Left ventricle myocardium inferior (tissue), 1 donor: ENCODE results near the gene TRMT61A. TPM values are rescaled to one million over a fixed set of nuclear protein-coding genes. Genes with fewer than 3 reads are reported as not detected.

Source experiments
- DNase-seq: peaks from one replicate; pipeline ENCODE4 v3.0.0-alpha.2; 2020
- H3K27ac ChIP-seq: fragments of 200-600 bp; replicated peaks from 2 replicates; pipeline ENCODE4 v1.8.0; 2021
- H3K27me3 ChIP-seq: fragments of 200-600 bp; 2 replicates; pipeline ENCODE4 v1.8.0; 2021; ENCODE audit warnings: low read depth
- H3K36me3 ChIP-seq: fragments of 200-600 bp; 2 replicates; pipeline ENCODE4 v1.8.0; 2021
- H3K4me1 ChIP-seq: fragments of 200-600 bp; 2 replicates; pipeline ENCODE4 v1.8.0; 2021
- H3K4me3 ChIP-seq: fragments of 200-600 bp; 2 replicates; pipeline ENCODE4 v1.8.0; 2021; ENCODE audit warnings: mild to moderate bottlenecking, moderate library complexity
- H3K9me3 ChIP-seq: fragments of 200-600 bp; replicated peaks from 2 replicates; pipeline ENCODE4 v1.8.0; 2021
- intact Hi-C: fragments of 100-400 bp; cut with micrococcal nuclease; formaldehyde crosslinking; loops from one replicate; pipeline ENCODE4 v1.11.0; 2022
- total RNA-seq: library from RNA; stranded (reverse); fragmentation: NEBNext Ultra II Directional; extraction: Animal tissue kit (Norgen Biotek cat#: 25700); gene quantifications from one replicate; pipeline ENCODE4 v1.2.1, GENCODE V29; 2021
- TF ChIP-seq, protein P1 (sequence below): fragments of 200-600 bp; IDR thresholded peaks from 2 replicates; pipeline ENCODE4 v1.8.0; 2021; ENCODE audit warnings: antibody characterized with exemption, mild to moderate bottlenecking, borderline replicate concordance
- donor health status: DM: no; HTN: yes; CAD: no; lungs with severe emphysema.

TRMT61A gene
- total RNA-seq, 1 donor from 2014 or later: 5.9 TPM

DNA sequence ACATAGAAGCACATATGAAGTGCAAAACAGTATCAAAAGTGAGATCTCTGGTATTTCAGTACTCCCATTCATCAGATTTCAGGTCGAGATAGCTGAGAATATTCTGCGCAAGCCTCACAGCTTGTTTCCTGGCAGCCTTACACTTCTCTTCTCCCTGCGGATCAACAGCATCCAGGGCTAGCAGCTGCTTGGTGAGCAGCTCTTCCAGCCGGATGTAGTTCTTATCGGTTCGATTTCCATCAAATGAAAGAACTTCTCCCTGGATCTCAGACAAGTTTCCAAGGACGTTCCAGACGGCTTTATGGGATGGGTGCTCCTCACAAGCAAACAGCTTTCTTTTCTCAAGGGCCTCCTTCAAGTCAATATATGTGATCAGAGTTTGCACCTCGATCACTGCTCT lies 30.8 kb downstream of the TRMT61A start:
- Histone ChIP-seq H3K36me3 (peaks cover 27% of the 10 kb centered on the region), H3K4me1 (peaks cover 97% of the 10 kb centered on the region), H3K9me3 (no peaks in the 10 kb centered on the region), H3K27me3 (no peaks in the 10 kb centered on the region), H3K4me3 (peak overlapping the region; percentile 6), H3K27ac (peak overlapping the region; percentile 99)
- TF ChIP-seq, protein P1, sequence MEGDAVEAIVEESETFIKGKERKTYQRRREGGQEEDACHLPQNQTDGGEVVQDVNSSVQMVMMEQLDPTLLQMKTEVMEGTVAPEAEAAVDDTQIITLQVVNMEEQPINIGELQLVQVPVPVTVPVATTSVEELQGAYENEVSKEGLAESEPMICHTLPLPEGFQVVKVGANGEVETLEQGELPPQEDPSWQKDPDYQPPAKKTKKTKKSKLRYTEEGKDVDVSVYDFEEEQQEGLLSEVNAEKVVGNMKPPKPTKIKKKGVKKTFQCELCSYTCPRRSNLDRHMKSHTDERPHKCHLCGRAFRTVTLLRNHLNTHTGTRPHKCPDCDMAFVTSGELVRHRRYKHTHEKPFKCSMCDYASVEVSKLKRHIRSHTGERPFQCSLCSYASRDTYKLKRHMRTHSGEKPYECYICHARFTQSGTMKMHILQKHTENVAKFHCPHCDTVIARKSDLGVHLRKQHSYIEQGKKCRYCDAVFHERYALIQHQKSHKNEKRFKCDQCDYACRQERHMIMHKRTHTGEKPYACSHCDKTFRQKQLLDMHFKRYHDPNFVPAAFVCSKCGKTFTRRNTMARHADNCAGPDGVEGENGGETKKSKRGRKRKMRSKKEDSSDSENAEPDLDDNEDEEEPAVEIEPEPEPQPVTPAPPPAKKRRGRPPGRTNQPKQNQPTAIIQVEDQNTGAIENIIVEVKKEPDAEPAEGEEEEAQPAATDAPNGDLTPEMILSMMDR: no peak
- intact Hi-C loops: no loop called here
- no peak for DNase-seq

GRCh38 chr14:103560691-103561090 lies 31.7 kb downstream of the TRMT61A start:
- no peak for DNase-seq
- Histone ChIP-seq H3K27ac (peak overlapping the region; percentile 99), H3K4me1 (peaks cover 95% of the 10 kb centered on the region), H3K9me3 (no peaks in the 10 kb centered on the region), H3K36me3 (peaks cover 27% of the 10 kb centered on the region), H3K4me3 (peak overlapping the region; percentile 98), H3K27me3 (no peaks in the 10 kb centered on the region)
- TF ChIP-seq, protein P1: no peak
- intact Hi-C loops: no loop called here

GRCh38 chr14:103561381-103562178 lies 32.6 kb downstream of the TRMT61A start:
- peaks cover 27% of the 10 kb centered on the region for H3K36me3 ChIP-seq
- intact Hi-C loops: no loop called here
- TF ChIP-seq, protein P1: no peak
- peak overlapping the region; percentile 98 for H3K4me3 ChIP-seq
- DNase-seq: peak; percentile 46
- H3K27me3 ChIP-seq: no peaks in the 10 kb centered on the region
- H3K4me1 ChIP-seq: peaks cover 93% of the 10 kb centered on the region
- H3K27ac ChIP-seq: peak overlapping the region; percentile 99
- H3K9me3 ChIP-seq: no peaks in the 10 kb centered on the region

DNA sequence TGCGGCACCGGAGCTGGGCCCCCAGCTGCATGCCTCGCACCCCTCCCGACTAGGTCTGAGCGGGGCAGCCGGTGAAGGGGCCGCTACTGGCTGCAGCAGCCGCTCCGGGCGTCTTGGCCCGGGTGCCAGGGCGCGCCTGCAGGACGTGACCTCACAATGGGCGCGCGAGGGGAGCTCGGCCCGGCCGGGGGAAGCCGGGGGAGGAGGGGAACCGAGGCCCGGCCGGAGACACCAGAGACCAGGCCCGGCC lies 33.1 kb downstream of the TRMT61A start:
- H3K27me3 ChIP-seq: no peaks in the 10 kb centered on the region
- peak; percentile 58 for DNase-seq
- TF ChIP-seq, protein P1: no peak
- H3K4me3 ChIP-seq: peak overlapping the region; percentile 98
- H3K9me3 ChIP-seq: no peaks in the 10 kb centered on the region
- peak overlapping the region; percentile 99 for H3K27ac ChIP-seq
- peaks cover 27% of the 10 kb centered on the region for H3K36me3 ChIP-seq
- H3K4me1 ChIP-seq: peaks cover 91% of the 10 kb centered on the region
- intact Hi-C loops: no loop called here

- Histone ChIP-seq H3K9me3 (no peaks in the 10 kb centered on the region), H3K27me3 (no peaks in the 10 kb centered on the region), H3K27ac (peak within 1 kb of the TSS; percentile 99), H3K4me1 (peaks cover 90% of the 10 kb centered on the region), H3K4me3 (peak within 1 kb of the TSS; percentile 98), H3K36me3 (peaks cover 27% of the 10 kb centered on the region)
- TF ChIP-seq, protein P1: peak; percentile 21
- peak; percentile 88 for DNase-seq
- intact Hi-C loops: no loop called here
These were observed 33.6 kb downstream of the TRMT61A start, which contains the start of the genes BAG5 and COA8 for GRCh38 chr14:103562429-103563225. Gene BAG5, minus strand, starts transcription at chr14:103562657. Its CDS starts 1,493 bp downstream, at chr14:103561164. Gene COA8, plus strand, starts transcription at chr14:103562960. Its CDS starts 42 bp downstream, at chr14:103563002.
